GM04504 (cell line): ENCODE measurements around the gene FBXW5.

Source experiments
- DNase-seq: peaks from one replicate; pipeline ENCODE4 v3.0.0-alpha.2; 2012; ENCODE audit warnings: low read depth

Gene FBXW5

GRCh38 chr9:136947955-136948510 lies 3.5 kb upstream of the FBXW5 start:
- peak; percentile 20 for DNase-seq

GRCh38 chr9:136947028-136947891 lies 2.7 kb upstream of the FBXW5 start:
- DNase-seq: no peak

- no peak for DNase-seq
These were observed 1.9 kb upstream of the FBXW5 start for GRCh38 chr9:136946228-136947027.

- DNase-seq: no peak
These were observed 1.0 kb upstream of the FBXW5 start for GRCh38 chr9:136945333-136946227.

- peak; percentile 41 for DNase-seq
These were observed 373 bp downstream of the FBXW5 start for GRCh38 chr9:136944212-136944518.

- peak; percentile 3 for DNase-seq
These were observed 987 bp downstream of the FBXW5 start for GRCh38 chr9:136943291-136944211.

GRCh38 chr9:136942881-136943230 lies 1.7 kb downstream of the FBXW5 start:
- no peak for DNase-seq

- no peak for DNase-seq
These were observed 2.2 kb downstream of the FBXW5 start for GRCh38 chr9:136942112-136942880.

- DNase-seq: no peak
These were observed 3.1 kb downstream of the FBXW5 start for GRCh38 chr9:136941231-136942111.

- no peak for DNase-seq
These were observed 3.9 kb downstream of the FBXW5 start for GRCh38 chr9:136940526-136941230.

- DNase-seq: no peak
These were observed 4.5 kb downstream of the FBXW5 start for GRCh38 chr9:136939996-136940525.

- DNase-seq: no peak
These were observed 5.0 kb downstream of the FBXW5 start for GRCh38 chr9:136939431-136939995.

- no peak for DNase-seq
These were observed 7.1 kb downstream of the FBXW5 start for GRCh38 chr9:136937186-136938001.

- no peak for DNase-seq
These were observed 7.8 kb downstream of the FBXW5 start for GRCh38 chr9:136936645-136937170.

- no peak for DNase-seq
These were observed 8.9 kb downstream of the FBXW5 start for GRCh38 chr9:136935651-136936050.

GRCh38 chr9:136934277-136934676 lies 10.3 kb downstream of the FBXW5 start:
- DNase-seq: no peak
